GM21723 (cell line): ENCODE results near the gene CTR9.
"Not testable (repeated sequence)": the region's sequence is repeated elsewhere in the genome, so short reads cannot be mapped to it uniquely, and the experiment has no call there.

Experiments
- ATAC-seq: cut with Tn5 transposase; IDR thresholded peaks from one replicate; pipeline ENCODE4 v1.9.1; 2021; ENCODE audit warnings: mild to moderate bottlenecking, moderate library complexity; ENCODE audit not compliant: unreplicated experiment

Gene CTR9

GRCh38 chr11:10813945-10814344, 62.9 kb downstream of the CTR9 start:
- no peak for ATAC-seq

- ATAC-seq = no peak
These were observed 67.5 kb downstream of the CTR9 start for GRCh38 chr11:10818594-10818993.

GRCh38 chr11:10822491-10822890, 71.4 kb downstream of the CTR9 start:
- ATAC-seq = not testable (repeated sequence)

- no peak for ATAC-seq
These were observed 72.1 kb downstream of the CTR9 start for GRCh38 chr11:10823152-10823579.

GRCh38 chr11:10824888-10825287, 73.8 kb downstream of the CTR9 start:
- peak; percentile 68 for ATAC-seq

GRCh38 chr11:10828402-10828801, 77.4 kb downstream of the CTR9 start:
- ATAC-seq = no peak

- ATAC-seq = no peak
These were observed 78.1 kb downstream of the CTR9 start for GRCh38 chr11:10829139-10829538.
